SK-N-SH (cell line): ENCODE results near the gene MRGPRX4. TPM values are rescaled to one million over a fixed set of nuclear protein-coding genes. Genes with fewer than 3 reads are reported as not detected.

Experiments used
- CTCF ChIA-PET: fragments of 300-600, 350-600 bp; formaldehyde crosslinking; extraction: SDS; loops from one replicate; lab custom pipeline; 2021; lab: Yijun Ruan, JAX
- POLR2A ChIA-PET: fragments of 350-600 bp; sonication (Branson Sonifier 250); formaldehyde crosslinking; extraction: SDS; loops from one replicate; lab custom pipeline; 2020; ENCODE audit warnings: antibody characterized with exemption, inconsistent platforms; lab: Yijun Ruan, JAX
- DNase-seq: peaks from one replicate; pipeline ENCODE4 v3.0.0; 2012
- H2AFZ ChIP-seq: fragments of 200-600 bp; sonication (generic); 2 replicates; pipeline ENCODE4 v1.8.1; 2016; ENCODE audit warnings: antibody characterized with exemption, mild to moderate bottlenecking, low read depth
- H3F3A ChIP-seq: fragments of 200-600 bp; sonication (generic); replicated peaks from 2 replicates; pipeline ENCODE3; 2016; ENCODE audit warnings: antibody characterized with exemption, mild to moderate bottlenecking; ENCODE audit not compliant: insufficient read depth
- H3K27ac ChIP-seq, 2 experiments: fragments of 200-500 bp in 1 of 2; fragments of 200-600 bp in 1 of 2; sonication (Bioruptor generic) in 1 of 2; sonication (generic), shearing (Covaris generic) in 1 of 2; 2 replicates each; pipeline versions ENCODE4 v1.5.1 to v1.6.1; 2014 to 2016; ENCODE audit warnings: low read depth in 2 of 2, inconsistent platforms in 1 of 2, low read length in 1 of 2, mild to moderate bottlenecking in 1 of 2, mixed read lengths in 1 of 2
- H3K27me3 ChIP-seq: fragments of 200-600 bp; sonication (generic), shearing (Covaris generic); 2 replicates; pipeline ENCODE4 v1.6.1; 2016; ENCODE audit warnings: mixed run types; ENCODE audit not compliant: insufficient read depth
- H3K36me3 ChIP-seq, 2 experiments: fragments of 200-500 bp in 1 of 2; fragments of 200-600 bp in 1 of 2; sonication (Bioruptor generic) in 1 of 2; sonication (generic) in 1 of 2; replicated peaks in 1 of 2; 2 replicates each; pipeline versions ENCODE3 to v1.5.1; 2014 to 2016; ENCODE audit warnings: low read length in 1 of 2, mild to moderate bottlenecking in 1 of 2; ENCODE audit not compliant: insufficient read depth in 2 of 2, control insufficient read depth in 1 of 2
- H3K4me1 ChIP-seq, 2 experiments: fragments of 200-500 bp in 1 of 2; fragments of 200-600 bp in 1 of 2; sonication (Bioruptor generic) in 1 of 2; sonication (generic), shearing (Covaris generic) in 1 of 2; 2 replicates each; pipeline versions ENCODE4 v1.5.1 to v1.6.1; 2014 to 2016; ENCODE audit warnings: low read depth in 1 of 2, low read length in 1 of 2, mixed run types in 1 of 2; ENCODE audit not compliant: insufficient read depth in 2 of 2, control insufficient read depth in 1 of 2
- H3K4me2 ChIP-seq: fragments of 200-600 bp; sonication (generic), shearing (Covaris generic); 2 replicates; pipeline ENCODE4 v1.6.1; 2017; ENCODE audit warnings: mixed run types
- H3K4me3 ChIP-seq, 2 experiments: fragments of 200-500 bp in 1 of 2; fragments of 200-600 bp in 1 of 2; sonication (Bioruptor generic) in 1 of 2; sonication (generic), shearing (Covaris generic) in 1 of 2; 2 replicates each; pipeline versions ENCODE4 v1.5.1 to v1.8.1; 2014 to 2016; ENCODE audit warnings: low read depth in 2 of 2, inconsistent platforms in 1 of 2, low read length in 1 of 2, mild to moderate bottlenecking in 1 of 2, mixed read lengths in 1 of 2, moderate library complexity in 1 of 2
- H3K79me2 ChIP-seq: fragments of 200-600 bp; sonication (generic); 2 replicates; pipeline ENCODE4 v1.8.1; 2017; ENCODE audit warnings: mild to moderate bottlenecking; ENCODE audit not compliant: insufficient read depth
- H3K9ac ChIP-seq: fragments of 200-600 bp; sonication (generic); 2 replicates; pipeline ENCODE4 v1.6.1; 2017; ENCODE audit warnings: mixed run types
- H3K9me2 ChIP-seq: fragments of 200-600 bp; sonication (generic); 2 replicates; pipeline ENCODE4 v1.6.1; 2017; ENCODE audit warnings: mixed run types
- H3K9me3 ChIP-seq: fragments of 200-600 bp; sonication (generic); 2 replicates; pipeline ENCODE4 v1.6.1; 2017; ENCODE audit warnings: mixed run types, mild to moderate bottlenecking, moderate library complexity
- H4K20me1 ChIP-seq: fragments of 200-600 bp; sonication (generic); 2 replicates; pipeline ENCODE4 v1.6.1; 2017; ENCODE audit warnings: mild to moderate bottlenecking, mixed run types; ENCODE audit not compliant: insufficient read depth
- ELF1 ChIP-seq: IDR thresholded peaks from 2 replicates; pipeline ENCODE4 v1.4.0; 2012
- EZH2phosphoT487 ChIP-seq: fragments of 200-600 bp; sonication (generic); IDR thresholded peaks from 2 replicates; pipeline ENCODE4 v1.6.1; 2017; ENCODE audit warnings: low read depth, mixed run types, mild to moderate bottlenecking, antibody characterized with exemption, moderate library complexity, borderline replicate concordance
- IRF3 ChIP-seq: fragments of 150-350 bp; IDR thresholded peaks from 2 replicates; pipeline ENCODE4 v1.6.1; 2016; ENCODE audit warnings: mild to moderate bottlenecking, low read depth, low read length
- MAX ChIP-seq: IDR thresholded peaks from 2 replicates; pipeline ENCODE4 v1.4.0; 2012; ENCODE audit warnings: low read depth
- MEF2A ChIP-seq: IDR thresholded peaks from 2 replicates; pipeline ENCODE4 v1.4.0; 2012; ENCODE audit warnings: low read depth, borderline replicate concordance
- NFIC ChIP-seq: IDR thresholded peaks from 2 replicates; pipeline ENCODE4 v1.4.0; 2012; ENCODE audit warnings: borderline replicate concordance
- NRF1 ChIP-seq: IDR thresholded peaks from 2 replicates; pipeline ENCODE4 v1.6.1; 2012; ENCODE audit warnings: low read depth, mild to moderate bottlenecking, low read length
- POLR2AphosphoS5 ChIP-seq: IDR thresholded peaks from 2 replicates; pipeline ENCODE4 v1.6.1; 2012; ENCODE audit warnings: low read depth, low read length
- RFX5 ChIP-seq: IDR thresholded peaks from 2 replicates; pipeline ENCODE4 v1.6.1; 2012; ENCODE audit warnings: mild to moderate bottlenecking, improper control_type of control experiment, low read length
- WGBS: methylation state at CpG from one replicate; pipeline ENCODE4 v1.1.6; 2017; ENCODE audit warnings: low lambda C conversion rate; 5-methylcytosine and 5-hydroxymethylcytosine counted together
- polyA plus RNA-seq, 3 experiments: library from polyadenylated mRNA; depleted of rRNA; stranded (reverse); fragments of >200 nt; gene quantifications; 2 replicates each; pipeline ENCODE4 v1.2.3, GENCODE V29; 2012
- TF ChIP-seq, protein P1 (sequence below): fragments of 150-350 bp; IDR thresholded peaks from 2 replicates; pipeline ENCODE4 v1.6.1; 2017; ENCODE audit warnings: antibody characterized with exemption, low read length, low read depth, borderline replicate concordance

The MRGPRX4 gene
- polyA plus RNA-seq, 1 of the 3 experiments (the other 2 are of a cell fraction), result not detected

GRCh38 chr11:18145837-18146236 is 26.8 kb upstream of the MRGPRX4 start:
- no peak overlapping the region for H3K27ac ChIP-seq
- H3K4me3 ChIP-seq, result no peak overlapping the region
- no peak for DNase-seq
- peaks cover 8% of the 10 kb centered on the region; the same call in 1 of the 2 replicates for H3K27me3 ChIP-seq
- H3K9ac ChIP-seq, result no peak overlapping the region
- no peak overlapping the region for H2AFZ ChIP-seq
- TF ChIP-seq RFX5 (no peak), NFIC (no peak), NRF1 (no peak), POLR2AphosphoS5 (no peak), MEF2A (no peak)
- TF ChIP-seq, protein P1, sequence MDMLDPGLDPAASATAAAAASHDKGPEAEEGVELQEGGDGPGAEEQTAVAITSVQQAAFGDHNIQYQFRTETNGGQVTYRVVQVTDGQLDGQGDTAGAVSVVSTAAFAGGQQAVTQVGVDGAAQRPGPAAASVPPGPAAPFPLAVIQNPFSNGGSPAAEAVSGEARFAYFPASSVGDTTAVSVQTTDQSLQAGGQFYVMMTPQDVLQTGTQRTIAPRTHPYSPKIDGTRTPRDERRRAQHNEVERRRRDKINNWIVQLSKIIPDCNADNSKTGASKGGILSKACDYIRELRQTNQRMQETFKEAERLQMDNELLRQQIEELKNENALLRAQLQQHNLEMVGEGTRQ, result no peak
- H3K4me1 ChIP-seq, result no peaks in the 10 kb centered on the region
- H3K4me2 ChIP-seq, result no peak overlapping the region
- no peaks in the 10 kb centered on the region for H3K36me3 ChIP-seq
- no peaks in the 10 kb centered on the region for H3K79me2 ChIP-seq
- ChIA-PET CTCF (interaction anchor here (0.9 to 1.7 kb wide), 5 partner anchors 12 to 587 kb away, joined by 3 to 5 read pairs (median 3); no protein-coding TSS in a partner anchor), POLR2A (no interaction called here)
- no peaks in the 10 kb centered on the region for H4K20me1 ChIP-seq
- no peaks in the 10 kb centered on the region for H3K9me3 ChIP-seq
- H3F3A ChIP-seq, result no peaks in the 10 kb centered on the region
- H3K9me2 ChIP-seq, result no peaks in the 10 kb centered on the region
- 4% methylated on average over 3 of the region's 3 CpGs for WGBS

DNA sequence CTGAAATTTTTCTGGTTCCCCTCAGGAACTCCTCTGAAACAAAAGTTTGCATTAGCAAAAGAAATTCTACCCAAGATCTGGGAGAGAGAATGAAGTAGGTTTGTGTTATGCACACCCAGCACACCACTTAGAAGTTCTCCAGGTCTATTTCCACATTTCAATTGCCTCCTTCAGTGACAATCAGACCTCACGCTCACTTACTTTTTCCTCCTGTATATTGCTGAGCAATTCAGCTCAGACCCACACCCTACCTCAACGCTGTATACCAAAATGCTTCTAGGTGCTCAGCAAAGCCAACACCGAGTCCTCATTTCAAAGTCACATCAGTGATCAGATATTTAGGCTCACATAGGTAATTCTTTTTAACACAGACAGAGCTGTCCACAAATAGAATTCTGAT is 21.1 kb upstream of the MRGPRX4 start:
- Histone ChIP-seq H3K79me2 (no peaks in the 10 kb centered on the region), H3K4me2 (no peak overlapping the region), H3K27me3 (peaks cover 16% of the 10 kb centered on the region; the same call in 1 of the 2 replicates), H3K9ac (no peak overlapping the region), H3K9me3 (no peaks in the 10 kb centered on the region), H3K4me1 (no peaks in the 10 kb centered on the region), H2AFZ (no peak overlapping the region), H4K20me1 (no peaks in the 10 kb centered on the region), H3K4me3 (no peak overlapping the region), H3K36me3 (no peaks in the 10 kb centered on the region), H3K27ac (no peak overlapping the region), H3K9me2 (no peaks in the 10 kb centered on the region), H3F3A (no peaks in the 10 kb centered on the region)
- ChIA-PET POLR2A (no interaction called here), CTCF (interaction anchor here (0.8 to 1.3 kb wide), 2 partner anchors 15 to 36 kb away, joined by 3 to 4 read pairs; no protein-coding TSS in a partner anchor)
- TF ChIP-seq MAX (no peak), ELF1 (no peak), EZH2phosphoT487 (no peak), IRF3 (no peak)
- no peak for DNase-seq
- 17% methylated on average over 3 of the region's 3 CpGs for WGBS
